NCI-H187 (cell line): Measurements from ENCODE around the gene CARNS1.

ENCODE experiments used
- DNase-seq, 2 experiments: peaks; one replicate each; lab custom pipeline; 2025; lab: John Stamatoyannopoulos, UW

The CARNS1 gene

GRCh38 chr11:67415501-67416304, at the start of gene CARNS1:
Gene CARNS1, plus strand, starts transcription at chr11:67415678. Its CDS starts 522 bp downstream, at chr11:67416200.
- no peak for DNase-seq

DNA sequence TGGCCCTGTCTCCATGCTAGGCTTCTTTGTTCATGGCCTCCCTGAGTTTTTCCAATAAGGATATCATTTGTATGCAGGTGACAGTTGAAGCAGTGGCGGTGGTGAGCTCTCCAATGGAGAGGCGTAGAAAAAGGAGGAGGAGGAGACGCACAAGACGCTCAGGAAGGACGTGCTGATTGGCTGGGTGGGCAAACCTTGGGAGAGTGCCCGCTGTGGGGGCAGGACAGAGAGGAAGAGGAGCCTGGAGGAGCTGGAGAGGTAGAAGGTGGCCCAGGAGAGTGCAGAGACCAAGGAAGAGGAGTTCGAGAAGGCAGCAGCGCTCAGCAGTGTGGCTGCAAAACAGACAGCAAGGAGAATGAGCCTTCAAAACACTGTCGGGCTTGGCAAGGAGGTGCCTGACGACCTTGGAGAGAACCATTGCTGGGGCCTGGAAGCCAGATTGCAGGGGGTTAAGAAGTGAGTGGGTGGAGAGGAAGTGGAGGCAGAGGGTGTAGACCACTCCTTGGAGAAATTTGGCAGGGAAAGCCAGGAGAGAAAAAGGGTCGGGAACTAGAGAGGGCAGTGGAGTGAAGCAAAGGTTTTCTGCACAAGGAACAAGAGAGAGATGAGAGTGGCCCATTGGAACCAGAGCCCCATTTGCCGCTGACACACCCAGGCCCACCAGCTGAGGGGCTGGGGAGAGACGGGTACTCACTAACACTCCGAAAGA, 49.6 kb upstream of the CARNS1 start:
- DNase-seq, result no peak

DNA sequence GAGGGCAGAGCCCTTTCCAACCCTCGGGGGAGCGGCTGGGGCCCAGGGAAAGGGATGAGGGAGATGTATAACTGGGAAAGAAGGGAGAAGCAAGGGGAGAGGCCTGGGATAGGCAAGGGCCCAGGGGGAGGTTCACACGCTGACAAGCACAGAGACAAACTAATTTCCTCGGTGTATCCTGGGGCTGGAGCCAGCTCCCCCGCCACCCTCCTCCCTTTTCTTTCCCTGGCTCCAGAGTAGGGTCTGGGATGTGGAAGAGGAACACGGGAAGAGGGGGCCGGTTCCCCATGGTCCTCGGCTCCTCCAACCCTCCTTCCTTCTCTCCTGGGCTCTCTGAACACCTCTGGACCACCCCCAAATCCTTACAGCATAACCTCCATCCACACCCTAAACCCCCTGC, 48.9 kb upstream of the CARNS1 start:
- no peak for DNase-seq

DNA sequence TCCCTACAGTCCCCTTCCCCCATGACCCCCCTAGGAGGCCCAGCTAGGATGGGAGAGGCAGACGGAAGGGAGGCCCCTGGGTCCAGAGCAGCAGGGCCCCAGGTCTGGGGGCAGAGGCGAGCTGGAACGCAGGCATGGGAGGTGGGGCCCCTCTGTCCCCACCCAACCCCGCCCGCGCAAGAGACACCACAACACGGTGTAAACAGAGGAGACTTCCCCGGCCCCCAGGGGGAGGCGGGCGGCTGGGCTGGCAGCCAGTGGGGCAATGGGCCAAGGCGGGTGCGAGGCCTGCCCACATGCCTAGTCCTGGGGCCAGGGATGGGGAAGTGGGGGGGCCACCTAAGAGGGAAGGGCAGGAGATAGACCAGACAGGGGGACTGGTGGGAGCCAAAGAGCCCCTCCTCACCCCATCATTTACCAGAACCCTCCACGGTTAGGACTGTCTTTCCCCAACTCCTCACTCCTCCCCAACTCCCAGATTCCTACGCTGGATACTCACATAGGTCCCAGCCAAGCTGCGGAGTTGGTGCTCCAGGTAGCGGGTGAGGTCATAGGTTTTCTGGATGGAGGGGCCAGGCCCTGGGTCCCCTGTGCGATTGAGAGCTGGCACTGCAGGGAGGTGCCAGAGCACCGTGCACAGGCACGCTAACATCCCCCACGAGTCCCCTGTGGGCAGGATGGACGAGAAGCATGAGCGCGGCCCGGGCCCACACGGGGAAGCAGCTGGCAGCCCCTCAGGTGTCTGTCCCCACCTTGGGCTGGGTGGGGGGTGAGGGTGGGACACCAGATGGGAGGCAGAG, 48.3 kb upstream of the CARNS1 start:
- DNase-seq, result no peak

DNA sequence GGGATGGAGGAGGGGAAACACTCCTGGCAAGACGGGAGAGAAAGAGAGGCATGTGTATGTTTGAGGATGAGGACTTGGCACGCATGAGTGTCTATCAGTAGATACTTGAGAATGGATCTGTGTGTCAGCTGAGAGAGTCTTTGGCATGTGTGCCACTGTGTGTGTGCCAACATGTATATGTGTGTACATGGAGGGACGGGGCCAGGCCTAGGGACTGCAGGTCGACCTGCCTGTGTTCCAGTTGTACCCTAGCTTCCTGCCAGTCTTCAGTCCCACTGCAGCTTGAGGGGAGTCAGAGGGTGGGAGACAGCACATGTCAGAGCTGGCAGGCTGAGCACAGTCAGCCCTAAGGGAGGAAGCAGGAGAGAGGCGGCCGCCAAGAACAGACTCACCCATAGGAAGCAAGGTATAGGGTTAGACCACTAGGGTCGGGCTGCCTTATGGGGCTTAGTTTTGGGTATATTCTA, 47.7 kb upstream of the CARNS1 start:
- DNase-seq, result no peak

GRCh38 chr11:67368621-67369020, 46.9 kb upstream of the CARNS1 start:
- DNase-seq, result no peak

DNA sequence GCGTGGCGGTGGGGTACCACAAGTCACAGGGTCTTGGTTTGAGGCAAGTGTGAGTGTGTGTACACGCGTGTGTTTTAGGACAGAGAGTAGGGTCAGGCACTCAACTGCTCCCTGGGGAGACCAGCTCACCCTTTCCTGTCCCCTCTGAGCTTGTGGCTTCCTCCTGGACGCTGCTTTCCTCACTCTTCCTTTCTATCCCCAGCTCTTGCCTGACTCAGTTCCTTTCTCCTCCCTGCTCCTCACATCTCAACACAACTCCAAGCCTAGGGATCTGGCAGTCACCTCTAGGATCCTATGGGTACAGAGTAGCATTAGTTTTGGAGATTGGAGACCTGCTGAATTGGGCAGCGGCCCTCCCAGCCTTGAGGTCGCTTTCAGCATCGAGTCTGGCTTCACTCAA, 46.2 kb upstream of the CARNS1 start:
- DNase-seq, result no peak

DNA sequence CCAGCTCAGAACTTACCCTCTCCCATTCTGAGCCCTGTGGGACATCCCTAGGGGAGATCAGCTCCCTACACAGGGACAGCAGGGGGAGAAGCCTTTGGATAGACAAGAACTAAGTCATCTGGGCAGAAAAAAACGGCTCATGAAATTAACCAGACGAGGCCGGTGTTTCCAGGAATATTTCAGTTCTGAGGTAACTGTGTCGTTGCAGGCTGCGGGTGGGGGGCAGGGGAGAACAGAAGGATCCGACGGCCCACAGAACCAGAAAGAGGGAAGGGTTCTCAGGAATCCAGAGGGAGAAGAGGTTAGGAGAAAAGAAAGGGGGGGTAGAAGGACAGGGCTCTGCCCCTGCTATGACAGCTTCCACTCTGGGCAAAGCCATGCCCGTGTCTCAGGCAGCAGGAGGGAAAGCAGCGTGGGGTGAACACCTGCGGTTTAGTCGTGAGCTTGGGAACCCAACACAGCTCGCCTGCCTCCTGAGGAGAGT, 45.6 kb upstream of the CARNS1 start:
- no peak for DNase-seq

DNA sequence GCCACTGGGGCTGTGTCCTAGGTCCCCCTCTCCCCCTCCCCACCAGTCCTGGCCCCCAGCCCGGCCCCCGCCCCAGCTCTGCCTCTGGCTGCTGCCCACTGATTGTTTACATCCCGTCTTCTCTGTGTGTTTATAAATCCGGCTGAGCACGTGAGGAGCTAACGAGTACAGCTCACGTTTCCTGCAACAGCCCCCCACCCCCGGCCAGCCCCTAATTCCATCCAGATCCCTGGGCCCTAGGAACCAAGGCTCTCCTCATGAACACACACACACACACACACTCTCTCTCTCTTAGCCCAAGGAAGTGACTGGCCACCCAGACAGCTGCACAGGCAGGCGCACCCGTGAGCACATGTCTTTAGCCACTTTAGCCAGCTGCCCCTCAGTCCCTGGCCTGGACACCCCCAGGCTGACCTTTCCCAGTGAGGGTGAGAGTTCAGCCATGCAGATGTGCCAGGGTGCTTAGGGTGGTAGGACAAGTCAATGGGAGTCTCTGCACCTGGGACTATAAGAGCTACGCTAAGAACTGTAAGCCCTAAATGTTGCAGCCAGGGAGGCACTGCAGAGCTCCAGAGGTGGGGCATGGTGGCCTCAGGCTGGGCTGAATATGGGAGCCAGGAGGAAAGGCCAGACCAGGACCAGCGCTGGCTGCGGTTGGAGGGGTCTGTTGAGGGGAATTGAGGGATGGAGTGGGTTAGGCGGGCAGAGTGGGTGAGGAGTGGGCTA, 45.0 kb upstream of the CARNS1 start:
- no peak for DNase-seq

GRCh38 chr11:67371189-67371910, 44.1 kb upstream of the CARNS1 start:
- no peak for DNase-seq

- no peak for DNase-seq
These were observed 43.6 kb upstream of the CARNS1 start for GRCh38 chr11:67371911-67372320.

GRCh38 chr11:67372321-67372992, 43.0 kb upstream of the CARNS1 start:
- DNase-seq, result no peak

- no peak for DNase-seq
These were observed 42.4 kb upstream of the CARNS1 start, which contains the start of gene CLCF1 for GRCh38 chr11:67372993-67373647. Gene CLCF1, minus strand, starts transcription at chr11:67373598. Its CDS starts 59 bp downstream, at chr11:67373539.

DNA sequence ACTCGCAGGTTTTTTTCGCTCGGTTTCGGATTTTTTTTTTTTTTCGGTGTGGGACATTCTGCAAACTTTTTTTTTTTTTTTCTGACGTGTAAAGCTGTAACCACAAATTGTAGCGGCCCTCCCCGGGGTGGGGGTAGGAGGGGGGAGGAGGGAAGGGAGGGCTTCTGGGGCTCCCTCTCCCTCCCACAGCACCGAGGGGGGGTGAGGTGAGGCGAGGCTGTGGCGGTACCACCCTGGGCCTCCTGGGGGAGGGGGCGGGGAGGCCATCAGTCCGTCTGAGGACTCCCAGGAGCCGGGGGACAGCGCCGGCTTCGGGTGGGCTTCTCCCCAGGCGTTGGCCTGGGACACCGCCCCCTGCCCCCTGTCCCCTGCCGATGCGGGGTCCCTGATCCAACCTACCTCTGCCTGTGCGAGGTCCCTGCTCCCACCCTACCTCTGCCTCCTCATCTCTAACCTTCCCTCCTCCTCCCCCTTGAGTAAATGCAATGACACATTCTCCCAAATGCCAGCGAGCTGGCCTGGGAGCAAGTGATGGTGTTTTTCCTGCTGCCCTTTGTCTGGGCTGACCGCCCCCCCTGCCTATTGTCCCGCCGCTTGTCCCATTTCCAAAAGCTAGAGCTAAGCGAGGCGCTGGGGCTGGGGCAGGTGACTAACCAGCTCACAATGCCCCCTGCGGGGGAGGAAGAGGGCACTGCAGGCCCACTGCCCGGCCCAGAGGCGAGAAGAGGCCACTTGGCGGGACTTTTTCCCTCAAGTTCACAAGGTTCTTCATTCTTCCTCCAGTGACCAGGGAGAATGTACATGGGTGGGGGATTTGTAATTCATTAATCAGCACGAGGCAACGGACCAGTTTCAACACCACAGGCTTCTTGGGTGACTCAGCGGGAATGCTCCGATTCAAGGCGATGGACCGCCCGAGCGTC, 41.6 kb upstream of the CARNS1 start:
- DNase-seq, result no peak

- no peak for DNase-seq
These were observed 40.8 kb upstream of the CARNS1 start for GRCh38 chr11:67374571-67375281.

GRCh38 chr11:67375320-67376055, 40.0 kb upstream of the CARNS1 start:
- no peak for DNase-seq
